ENCODE results near the gene GNAQ. TPM values are rescaled to one million over a fixed set of nuclear protein-coding genes. Genes with fewer than 3 reads are reported as not detected.

The GNAQ gene
- total RNA-seq, 4 donors from 2014 or later, result 40.8 to 54.7 (median 53.8) TPM

DNA sequence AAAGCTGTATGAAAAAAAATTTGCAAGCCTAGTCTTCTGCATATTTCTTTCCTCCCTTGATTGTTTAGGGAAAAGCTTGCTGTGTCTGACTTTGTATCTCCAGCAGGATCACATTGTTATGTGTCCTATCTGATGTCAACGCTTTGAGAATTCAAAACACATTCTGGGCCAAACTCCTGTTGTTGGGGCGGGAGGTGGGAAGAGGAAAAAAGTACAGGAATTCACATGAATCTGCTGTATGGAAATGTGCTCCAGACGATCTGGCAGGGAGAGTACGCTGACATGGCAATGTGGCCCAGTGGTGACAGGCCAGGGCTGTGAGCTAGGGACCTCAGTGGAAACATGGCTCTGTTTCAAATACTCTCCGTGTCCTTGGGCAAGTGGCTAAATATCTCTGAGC, 296.1 kb downstream of the GNAQ start:
- peak; percentile 44 for ATAC-seq (ENCODE audit: low FRiP score)
- DNase-seq (ENCODE audit: low spot score), result no peak
- TF ChIP-seq, protein P1, sequence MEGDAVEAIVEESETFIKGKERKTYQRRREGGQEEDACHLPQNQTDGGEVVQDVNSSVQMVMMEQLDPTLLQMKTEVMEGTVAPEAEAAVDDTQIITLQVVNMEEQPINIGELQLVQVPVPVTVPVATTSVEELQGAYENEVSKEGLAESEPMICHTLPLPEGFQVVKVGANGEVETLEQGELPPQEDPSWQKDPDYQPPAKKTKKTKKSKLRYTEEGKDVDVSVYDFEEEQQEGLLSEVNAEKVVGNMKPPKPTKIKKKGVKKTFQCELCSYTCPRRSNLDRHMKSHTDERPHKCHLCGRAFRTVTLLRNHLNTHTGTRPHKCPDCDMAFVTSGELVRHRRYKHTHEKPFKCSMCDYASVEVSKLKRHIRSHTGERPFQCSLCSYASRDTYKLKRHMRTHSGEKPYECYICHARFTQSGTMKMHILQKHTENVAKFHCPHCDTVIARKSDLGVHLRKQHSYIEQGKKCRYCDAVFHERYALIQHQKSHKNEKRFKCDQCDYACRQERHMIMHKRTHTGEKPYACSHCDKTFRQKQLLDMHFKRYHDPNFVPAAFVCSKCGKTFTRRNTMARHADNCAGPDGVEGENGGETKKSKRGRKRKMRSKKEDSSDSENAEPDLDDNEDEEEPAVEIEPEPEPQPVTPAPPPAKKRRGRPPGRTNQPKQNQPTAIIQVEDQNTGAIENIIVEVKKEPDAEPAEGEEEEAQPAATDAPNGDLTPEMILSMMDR (IDR thresholded peaks at IDR 0.05), result no peak

DNA sequence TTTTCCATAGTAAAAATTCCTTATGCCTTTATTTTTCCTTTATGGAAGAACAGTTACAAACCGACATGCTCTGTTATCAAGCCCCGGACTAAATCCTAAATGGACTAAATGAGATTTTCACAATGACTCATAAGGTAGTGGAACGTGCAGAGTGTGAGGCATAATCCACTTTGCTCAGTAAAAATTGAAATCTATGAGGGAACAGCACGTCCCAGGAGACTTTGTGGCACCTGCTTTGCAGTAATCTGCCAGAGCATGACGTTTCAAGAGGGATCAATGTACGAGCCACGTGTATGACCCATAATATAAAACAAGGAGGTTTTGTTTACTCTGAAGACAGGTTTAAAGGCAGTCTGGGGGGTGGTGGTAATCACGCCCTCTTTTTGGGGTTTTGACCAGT, 299.7 kb downstream of the GNAQ start:
- no peak for ATAC-seq (ENCODE audit: low FRiP score)
- TF ChIP-seq, protein P1 (IDR thresholded peaks at IDR 0.05), result no peak
- DNase-seq (ENCODE audit: low spot score), result no peak

DNA sequence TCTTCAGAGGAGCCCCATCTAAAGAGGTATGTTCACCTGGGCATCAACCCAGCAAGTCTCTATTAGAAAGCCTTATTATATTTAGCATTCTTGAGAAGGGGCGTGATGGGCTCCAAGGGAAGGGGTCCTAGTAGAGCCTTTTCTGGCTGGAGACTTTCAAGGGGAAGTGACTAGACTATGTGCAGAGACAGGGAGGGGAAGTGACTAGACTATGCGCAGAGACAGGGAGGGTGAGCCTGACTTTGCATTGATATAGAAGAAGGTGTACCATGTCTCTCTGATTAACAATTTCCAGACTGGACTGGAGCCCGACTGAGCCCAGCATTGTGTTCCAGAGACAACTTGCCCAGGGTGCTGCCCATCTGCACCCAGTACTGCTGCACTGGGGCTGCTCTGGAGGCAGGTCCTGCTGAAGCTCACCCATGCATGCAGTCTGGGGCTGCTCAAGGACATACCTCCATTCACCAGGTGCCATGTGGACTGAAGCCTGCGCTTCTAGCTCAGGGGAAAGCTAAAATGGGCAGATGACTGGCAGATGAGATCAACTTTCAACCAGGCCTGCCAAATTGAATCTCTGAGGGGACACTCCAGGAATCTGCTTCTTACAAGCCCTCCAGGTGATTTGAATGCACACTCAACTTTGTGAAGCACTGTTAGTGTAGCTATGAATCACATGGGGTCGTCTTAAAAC, 300.5 kb downstream of the GNAQ start:
- TF ChIP-seq, protein P1 (IDR thresholded peaks at IDR 0.05), result no peak
- no peak for ATAC-seq (ENCODE audit: low FRiP score)
- no peak for DNase-seq (ENCODE audit: low spot score)

DNA sequence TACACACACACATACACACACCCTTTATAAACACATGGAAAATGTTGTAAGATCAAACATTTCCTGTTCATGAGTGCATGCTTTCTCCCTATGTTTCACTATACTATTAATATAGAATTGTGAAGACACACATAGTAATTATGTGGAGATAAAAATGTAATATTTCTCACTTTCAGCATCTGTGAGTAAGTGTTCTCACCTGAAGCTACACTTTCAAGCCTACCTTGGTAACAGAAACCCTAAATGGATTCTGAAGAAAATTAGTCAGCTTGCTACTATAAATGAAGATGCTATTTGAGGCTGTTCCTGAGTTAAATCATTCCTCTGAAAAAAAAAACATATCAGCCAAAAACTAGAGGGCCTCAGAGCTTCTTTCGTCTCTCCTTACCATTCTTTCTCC, 302.4 kb downstream of the GNAQ start:
- no peak for ATAC-seq (ENCODE audit: low FRiP score)
- TF ChIP-seq, protein P1 (IDR thresholded peaks at IDR 0.05), result no peak
- DNase-seq (ENCODE audit: low spot score), result no peak

DNA sequence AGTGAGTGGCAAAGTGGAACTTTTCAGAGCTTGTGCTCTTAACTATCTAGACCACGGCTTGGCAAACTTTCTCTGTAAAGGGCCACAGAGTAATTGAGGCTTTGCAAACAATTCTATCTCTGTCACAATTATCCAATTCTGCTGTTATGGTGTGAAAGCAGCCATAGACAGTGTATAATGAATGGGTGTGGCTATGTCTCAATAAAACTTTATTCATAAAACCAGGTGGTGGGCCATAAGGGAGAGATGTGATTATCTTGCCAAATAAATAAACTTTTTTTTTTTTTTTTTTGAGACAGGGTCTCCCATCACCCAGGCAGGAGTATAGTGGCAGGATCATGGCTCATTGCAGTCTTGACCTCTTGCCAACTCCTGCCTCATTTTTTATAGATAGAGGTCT, 304.8 kb downstream of the GNAQ start:
- DNase-seq (ENCODE audit: low spot score) (no peak), ATAC-seq (ENCODE audit: low FRiP score) (no peak)
- TF ChIP-seq, protein P1 (IDR thresholded peaks at IDR 0.05), result no peak

DNA sequence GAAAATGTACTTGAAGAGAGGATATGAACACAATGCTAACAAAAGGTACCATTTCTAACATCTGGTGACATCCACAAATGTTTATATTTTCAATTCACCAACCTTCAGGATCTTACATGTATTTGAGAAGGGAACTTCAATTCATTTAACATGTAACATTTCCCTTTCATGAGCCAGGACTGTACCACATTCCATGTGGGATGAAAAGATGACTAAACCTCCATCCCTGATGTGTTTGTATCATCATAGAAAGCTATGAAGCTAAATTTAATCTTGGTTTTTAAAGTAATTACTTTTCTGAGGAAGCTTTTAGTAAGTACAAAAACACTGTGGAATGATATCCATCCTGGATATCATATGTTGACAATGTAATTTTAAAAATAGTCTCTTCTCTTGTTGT, 305.3 kb downstream of the GNAQ start:
- TF ChIP-seq, protein P1 (IDR thresholded peaks at IDR 0.05), result no peak
- DNase-seq (ENCODE audit: low spot score), result no peak

DNA sequence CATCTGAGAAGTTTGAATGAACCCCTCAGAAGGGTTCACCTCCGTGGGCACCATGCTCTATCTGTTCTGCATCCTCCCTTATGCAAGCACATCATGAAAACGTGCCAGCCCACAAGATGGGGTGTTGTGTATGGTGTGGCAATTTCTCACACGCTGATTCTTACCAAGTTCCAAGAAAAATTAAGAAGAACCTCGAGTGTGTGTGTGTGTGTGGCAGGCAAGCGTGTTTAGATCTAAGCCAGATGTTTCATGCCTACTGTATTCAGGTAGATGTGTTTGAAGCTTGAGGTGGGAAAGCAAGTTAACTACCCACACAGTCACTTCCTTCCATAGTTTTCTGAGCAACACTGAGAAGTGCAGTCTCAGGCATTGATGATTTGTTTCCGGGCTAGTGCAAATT, 305.8 kb downstream of the GNAQ start:
- ATAC-seq (ENCODE audit: low FRiP score) (no peak), DNase-seq (ENCODE audit: low spot score) (no peak)
- TF ChIP-seq, protein P1 (IDR thresholded peaks at IDR 0.05), result no peak

More for the DNA sequence above, 305.3 kb downstream of the GNAQ start:
- no peak for ATAC-seq (ENCODE audit: low FRiP score)

Measured in omental fat pad (tissue), 4 donors.